IMR-90 (cell line): ENCODE data around the gene MAN1C1. TPM values are rescaled to one million over a fixed set of nuclear protein-coding genes. Genes with fewer than 3 reads are reported as not detected.

Experiments used
- ATAC-seq: fragments of 200-7000 bp; cut with Tn5 transposase; 2 replicates; pipeline ENCODE4 v1.9.1; 2020; ENCODE audit warnings: low read depth, mild to moderate bottlenecking, moderate library complexity
- BruUV-seq: library from RNA; stranded (reverse); fragments of 400-500 nt; replicated peaks from 2 replicates; lab custom pipeline; 2021; lab: Mats Ljungman, UMichigan
- CTCF ChIA-PET: fragments of 300-600 bp; formaldehyde crosslinking; extraction: SDS; loops from one replicate; lab custom pipeline; 2021; ENCODE audit warnings: antibody characterized with exemption; lab: Yijun Ruan, JAX
- POLR2A ChIA-PET: fragments of 300-600 bp; sonication (Branson Sonifier 250); formaldehyde crosslinking; loops from one replicate; lab custom pipeline; 2022; ENCODE audit warnings: antibody characterized with exemption; ENCODE audit not compliant: unreplicated experiment; lab: Charles Lee
- DNase-seq: peaks from one replicate; pipeline ENCODE4 v3.0.0; 2013
- H2AFZ ChIP-seq: replicated peaks from 2 replicates; pipeline ENCODE3; 2013; ENCODE audit warnings: low read length, mild to moderate bottlenecking; ENCODE audit not compliant: poor library complexity
- H2AK5ac ChIP-seq: 2 replicates; pipeline ENCODE4 v1.6.1; 2013; ENCODE audit warnings: low read depth, low read length, inconsistent platforms
- H2AK9ac ChIP-seq: replicated peaks from 2 replicates; pipeline ENCODE3; 2013; ENCODE audit warnings: mild to moderate bottlenecking, low read depth, low read length, moderate library complexity; ENCODE audit not compliant: poor library complexity
- H2BK120ac ChIP-seq: 2 replicates; pipeline ENCODE4 v1.6.1; 2013; ENCODE audit warnings: low read depth, low read length, inconsistent platforms
- H2BK15ac ChIP-seq: 3 replicates; pipeline ENCODE4 v1.6.1; 2013; ENCODE audit warnings: low read depth, low read length, inconsistent platforms
- H2BK20ac ChIP-seq: 2 replicates; pipeline ENCODE4 v1.6.1; 2013; ENCODE audit warnings: low read depth, mild to moderate bottlenecking, inconsistent platforms, low read length, moderate library complexity
- H2BK5ac ChIP-seq: 2 replicates; pipeline ENCODE4 v1.6.1; 2013; ENCODE audit warnings: mild to moderate bottlenecking, low read depth, low read length, inconsistent platforms; ENCODE audit not compliant: poor library complexity, severe bottlenecking
- H3K14ac ChIP-seq: replicated peaks from 2 replicates; pipeline ENCODE4 v1.6.1; 2013; ENCODE audit warnings: low read depth, low read length, inconsistent platforms
- H3K18ac ChIP-seq: 2 replicates; pipeline ENCODE4 v1.6.1; 2013; ENCODE audit warnings: low read depth, low read length, control low read depth
- H3K23ac ChIP-seq: 2 replicates; pipeline ENCODE4 v1.6.1; 2013; ENCODE audit warnings: low read depth, low read length, inconsistent platforms
- H3K27ac ChIP-seq: 2 replicates; pipeline ENCODE4 v1.5.1; 2013; ENCODE audit warnings: mild to moderate bottlenecking, control low read depth, low read length; ENCODE audit not compliant: insufficient read depth
- H3K27me3 ChIP-seq: 2 replicates; pipeline ENCODE4 v1.6.1; 2013; ENCODE audit warnings: low read length; ENCODE audit not compliant: control insufficient read depth, insufficient read depth
- H3K36me3 ChIP-seq: 2 replicates; pipeline ENCODE4 v1.6.1; 2013; ENCODE audit warnings: low read length, mixed read lengths; ENCODE audit not compliant: control insufficient read depth, insufficient read depth
- H3K4ac ChIP-seq: 2 replicates; pipeline ENCODE4 v1.6.1; 2013; ENCODE audit warnings: low read depth, low read length, inconsistent platforms
- H3K4me1 ChIP-seq: 2 replicates; pipeline ENCODE4 v1.6.1; 2013; ENCODE audit warnings: low read length, mixed read lengths; ENCODE audit not compliant: control insufficient read depth, insufficient read depth
- H3K4me2 ChIP-seq: 2 replicates; pipeline ENCODE4 v1.6.1; 2013; ENCODE audit warnings: low read depth, mild to moderate bottlenecking, control low read depth, low read length, moderate library complexity
- H3K4me3 ChIP-seq: 2 replicates; pipeline ENCODE4 v1.5.1; 2013; ENCODE audit warnings: low read depth, mild to moderate bottlenecking, control low read depth, low read length, moderate library complexity; ENCODE audit not compliant: insufficient read depth
- H3K56ac ChIP-seq: 2 replicates; pipeline ENCODE4 v1.6.1; 2013; ENCODE audit warnings: low read length, inconsistent platforms; ENCODE audit not compliant: insufficient read depth; ENCODE audit errors: extremely low read depth
- H3K79me1 ChIP-seq, 2 experiments: 2 replicates each; pipeline ENCODE4 v1.6.1; 2013; ENCODE audit warnings: low read length in 2 of 2, inconsistent platforms in 1 of 2, low read depth in 1 of 2
- H3K9ac ChIP-seq: 2 replicates; pipeline ENCODE4 v1.6.1; 2013; ENCODE audit warnings: low read depth, low read length, control low read depth
- H3K9me1 ChIP-seq: 2 replicates; pipeline ENCODE4 v1.6.1; 2013; ENCODE audit warnings: low read length, inconsistent platforms; ENCODE audit not compliant: insufficient read depth
- H3K9me3 ChIP-seq: 2 replicates; pipeline ENCODE4 v1.6.1; 2013; ENCODE audit warnings: low read length; ENCODE audit not compliant: control insufficient read depth, insufficient read depth
- H4K20me1 ChIP-seq: 2 replicates; pipeline ENCODE4 v1.6.1; 2013; ENCODE audit warnings: low read length, inconsistent platforms; ENCODE audit not compliant: insufficient read depth
- H4K5ac ChIP-seq: 2 replicates; pipeline ENCODE4 v1.6.1; 2013; ENCODE audit warnings: mild to moderate bottlenecking, low read depth, low read length, control low read depth
- H4K8ac ChIP-seq, 2 experiments: 2 replicates each; pipeline ENCODE4 v1.6.1; 2013; ENCODE audit warnings: low read depth in 2 of 2, low read length in 2 of 2, control low read depth in 1 of 2, inconsistent platforms in 1 of 2
- H4K91ac ChIP-seq: 2 replicates; pipeline ENCODE4 v1.6.1; 2013; ENCODE audit warnings: low read depth, low read length, inconsistent platforms; ENCODE audit not compliant: insufficient read depth
- MAFK ChIP-seq: IDR thresholded peaks from 2 replicates; pipeline ENCODE4 v1.6.1; 2012; ENCODE audit warnings: low read depth, low read length, improper control_type of control experiment
- MXI1 ChIP-seq: IDR thresholded peaks from 2 replicates; pipeline ENCODE4 v1.6.1; 2012; ENCODE audit warnings: low read depth, mild to moderate bottlenecking, low read length, moderate library complexity, borderline replicate concordance
- POLR2A ChIP-seq: IDR thresholded peaks from 2 replicates; pipeline ENCODE4 v1.6.1; 2012; ENCODE audit warnings: mild to moderate bottlenecking, low read depth, low read length
- RAD21 ChIP-seq: IDR thresholded peaks from 2 replicates; pipeline ENCODE4 v1.6.1; 2012; ENCODE audit warnings: low read length, improper control_type of control experiment
- WGBS, 2 experiments: methylation state at CpG; one replicate each; pipeline versions ENCODE4 v1.1.5 to v1.1.7; 2013; ENCODE audit warnings: missing lambda C conversion rate in 2 of 2; ENCODE audit not compliant: insufficient read length in 1 of 2; ENCODE audit errors: extremely low coverage in 2 of 2; 5-methylcytosine and 5-hydroxymethylcytosine counted together
- dilution Hi-C: fragments of 300-500 bp; cut with HindIII; formaldehyde crosslinking; loops from one replicate; pipeline ENCODE4 v1.14.3; 2018; ENCODE audit warnings: low sequenced_read_pairs; ENCODE audit not compliant: unreplicated experiment
- in situ Hi-C: fragments of 300-500 bp; cut with MboI; formaldehyde crosslinking; loops from 3 replicates; pipeline ENCODE4 v1.14.3; 2019; ENCODE audit warnings: low sequenced_read_pairs, inconsistent platforms, mixed read lengths
- intact Hi-C: fragments of 100-400 bp; cut with micrococcal nuclease; formaldehyde crosslinking; loops from 2 replicates; pipeline ENCODE4 v1.10.0; 2022
- polyA plus RNA-seq, 3 experiments: library from polyadenylated mRNA; depleted of rRNA; stranded (reverse); fragments of >200 nt; gene quantifications; 2 replicates each; pipeline ENCODE4 v1.2.3, GENCODE V29; 2012; ENCODE audit warnings: low replicate concordance in 1 of 3
- total RNA-seq: library from RNA; depleted of rRNA; stranded (reverse); fragments of >200 nt; gene quantifications from 2 replicates; pipeline ENCODE4 v1.2.3, GENCODE V29; 2012
- TF ChIP-seq, protein P1 (sequence below): fragments of 150-350 bp; IDR thresholded peaks from 2 replicates; pipeline ENCODE4 v1.6.1; 2017; ENCODE audit warnings: mild to moderate bottlenecking, antibody characterized with exemption, low read length, low read depth

Gene MAN1C1
- total and polyA plus RNA-seq, 2 of the 4 experiments (the other 2 are of a cell fraction) = 3.2 to 11.3 TPM

DNA sequence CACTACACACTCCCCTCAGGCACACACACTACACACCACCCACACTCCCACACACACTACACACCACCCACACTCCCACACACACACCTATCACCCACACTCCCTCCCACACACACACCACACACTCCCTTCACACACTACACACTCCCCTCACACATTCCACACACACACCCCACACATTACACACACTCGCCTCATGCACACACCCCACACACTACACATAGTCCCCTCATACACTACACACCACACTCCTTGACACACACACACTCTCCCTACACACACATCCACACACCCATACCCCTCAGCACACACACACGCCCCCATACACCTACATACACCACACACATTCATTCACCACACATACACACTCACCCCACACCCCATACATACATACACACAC lies 152.4 kb downstream of the MAN1C1 start:
- in situ Hi-C loops (no loop called here), dilution Hi-C loops (no loop called here), intact Hi-C loops (no loop called here)
- no peak overlapping the region for H2AK9ac ChIP-seq
- TF ChIP-seq MAFK (no peak), RAD21 (no peak), MXI1 (no peak), POLR2A (no peak)
- TF ChIP-seq, protein P1, sequence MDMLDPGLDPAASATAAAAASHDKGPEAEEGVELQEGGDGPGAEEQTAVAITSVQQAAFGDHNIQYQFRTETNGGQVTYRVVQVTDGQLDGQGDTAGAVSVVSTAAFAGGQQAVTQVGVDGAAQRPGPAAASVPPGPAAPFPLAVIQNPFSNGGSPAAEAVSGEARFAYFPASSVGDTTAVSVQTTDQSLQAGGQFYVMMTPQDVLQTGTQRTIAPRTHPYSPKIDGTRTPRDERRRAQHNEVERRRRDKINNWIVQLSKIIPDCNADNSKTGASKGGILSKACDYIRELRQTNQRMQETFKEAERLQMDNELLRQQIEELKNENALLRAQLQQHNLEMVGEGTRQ = no peak
- CTCF ChIA-PET = no interaction called here
- no peak overlapping the region for H4K91ac ChIP-seq
- no peak overlapping the region for H3K4me3 ChIP-seq
- ATAC-seq (no peak), DNase-seq (no peak)
- no peak overlapping the region for H3K23ac ChIP-seq
- no peak overlapping the region for H4K5ac ChIP-seq
- no peak overlapping the region for H2BK20ac ChIP-seq
- H3K4ac ChIP-seq = no peak overlapping the region; the same call in 1 of the 2 replicates
- H3K9me1 ChIP-seq = peaks cover 14% of the 10 kb centered on the region
- WGBS, 2 experiments = 80 to 100% methylated on average over 1 to 2 of the region's 2 CpGs
- POLR2A ChIA-PET = no interaction called here
- TSS peak; percentile 26 for BruUV-seq
- H2BK15ac ChIP-seq = no peak overlapping the region
- no peak overlapping the region for H3K4me2 ChIP-seq
- no peak overlapping the region for H3K27ac ChIP-seq
- H4K8ac ChIP-seq = no peak overlapping the region
- no peaks in the 10 kb centered on the region for H4K20me1 ChIP-seq
- no peaks in the 10 kb centered on the region for H3K79me1 ChIP-seq
- no peak overlapping the region for H3K56ac ChIP-seq
- no peak overlapping the region for H2BK120ac ChIP-seq
- no peaks in the 10 kb centered on the region for H3K9me3 ChIP-seq
- peak overlapping the region; percentile 32; the same call in 1 of the 2 replicates for H3K14ac ChIP-seq
- no peak overlapping the region for H3K9ac ChIP-seq
- H3K27me3 ChIP-seq = no peaks in the 10 kb centered on the region
- peaks cover 4% of the 10 kb centered on the region; the same call in 1 of the 2 replicates for H3K4me1 ChIP-seq
- H2AFZ ChIP-seq = no peak overlapping the region
- peak overlapping the region; percentile 59; the same call in 1 of the 2 replicates for H2AK5ac ChIP-seq
- H3K36me3 ChIP-seq = peaks cover 30% of the 10 kb centered on the region; the same call in 1 of the 2 replicates
- no peak overlapping the region for H3K18ac ChIP-seq
- peak overlapping the region; percentile 83 for H2BK5ac ChIP-seq
